ENCODE measurements around the gene RENBP. TPM values are rescaled to one million over a fixed set of nuclear protein-coding genes. Genes with fewer than 3 reads are reported as not detected.

The RENBP gene
- total RNA-seq, 1 experiment from 2014 or later = 7.1 TPM

DNA sequence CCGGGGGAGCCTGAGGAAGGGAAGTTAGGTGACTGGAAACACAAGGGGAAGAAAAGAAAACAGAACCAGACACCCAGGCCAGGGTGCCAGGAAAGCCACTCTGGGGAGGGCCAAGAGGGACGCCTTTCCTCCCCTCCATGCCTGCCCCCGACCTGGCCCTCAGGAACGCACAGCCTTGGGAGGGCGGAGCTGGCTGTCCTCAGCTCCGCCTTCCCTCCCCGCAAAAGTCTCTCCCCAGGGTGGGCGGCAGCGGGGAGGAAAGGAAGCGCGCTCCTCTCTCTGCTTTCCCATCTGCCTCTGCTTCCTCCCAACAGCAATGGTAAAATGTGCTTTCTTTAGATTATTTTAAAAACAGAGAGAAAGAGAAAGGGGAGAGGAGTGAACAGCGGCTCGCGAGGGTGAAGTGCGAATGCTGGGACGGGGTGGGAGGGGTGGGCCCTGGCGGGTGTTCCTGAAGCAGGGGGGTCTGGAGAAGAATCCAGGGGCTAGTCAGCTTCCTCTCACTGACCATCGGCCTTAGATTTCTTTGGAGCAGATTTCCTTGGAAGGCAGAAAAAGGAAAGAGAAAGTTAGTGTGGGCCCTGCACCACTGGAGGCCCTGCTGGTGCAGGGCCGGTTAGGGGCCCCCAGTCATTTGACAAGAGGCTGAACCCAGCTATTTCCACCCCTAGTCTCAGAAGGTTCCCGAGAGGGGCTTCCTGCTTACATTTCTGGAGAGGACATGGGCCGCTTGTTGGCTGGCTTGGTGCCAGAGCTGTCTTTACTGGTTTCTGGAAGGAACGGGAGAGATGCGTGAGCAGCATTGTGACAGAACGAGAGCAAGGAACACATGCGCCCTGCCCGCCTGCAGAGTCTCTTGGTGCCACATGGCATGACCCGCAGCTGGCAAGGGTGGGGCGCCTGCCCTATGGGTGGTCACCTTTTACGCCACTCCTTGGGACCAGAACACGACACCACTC is 4.7 kb upstream of the RENBP start:
- Histone ChIP-seq H3K14ac (ENCODE audit: insufficient read depth, low read length) (no peak overlapping the region), H3K4me1 (ENCODE audit: insufficient read depth, low read length) (no peaks in the 10 kb centered on the region), H3K18ac (ENCODE audit: insufficient read length, low read depth, low read length) (peak overlapping the region; percentile 57), H3K27me3 (ENCODE audit: insufficient read depth, low read length) (no peaks in the 10 kb centered on the region), H4K20me1 (ENCODE audit: control insufficient read depth, insufficient read depth, insufficient read length) (no peaks in the 10 kb centered on the region), H3K79me1 (ENCODE audit: insufficient read depth, low read depth, low read length, poor library complexity, severe bottlenecking) (no peaks in the 10 kb centered on the region), H3K9ac (ENCODE audit: extremely low read depth, insufficient read length, low read length) (no peak overlapping the region), H3K79me2 (ENCODE audit: insufficient read depth, low read length) (no peaks in the 10 kb centered on the region), H3K27ac (ENCODE audit: insufficient read length, low read depth, low read length) (no peak overlapping the region), H2BK15ac (ENCODE audit: low read depth, low read length) (no peak overlapping the region), H3K23me2 (ENCODE audit: insufficient read length, low read depth, low read length, poor library complexity, severe bottlenecking) (no peaks in the 10 kb centered on the region), H4K91ac (ENCODE audit: insufficient read length, low read depth, low read length) (no peak overlapping the region), H2BK5ac (ENCODE audit: insufficient read length, low read length) (no peak overlapping the region), H2AK5ac (ENCODE audit: insufficient read length, low read length) (no peak overlapping the region), H2AFZ (ENCODE audit: low read length) (no peak overlapping the region), H3T11ph (ENCODE audit: low read length) (no peak overlapping the region), H3K4ac (ENCODE audit: low read depth, low read length) (no peak overlapping the region), H3K4me2 (ENCODE audit: insufficient read depth, insufficient read length, low read length) (no peak overlapping the region), H3K56ac (ENCODE audit: insufficient read length, low read depth, low read length) (no peak overlapping the region), H3K23ac (ENCODE audit: insufficient read length, low read depth, low read length) (no peak overlapping the region), H2BK20ac (ENCODE audit: low read depth, low read length, poor library complexity, severe bottlenecking) (no peak overlapping the region), H2BK120ac (ENCODE audit: low read depth, low read length, poor library complexity, severe bottlenecking) (no peak overlapping the region), H4K8ac (replicated peaks; ENCODE audit: insufficient read length, low read depth, low read length) (no peak overlapping the region), H4K5ac (ENCODE audit: insufficient read length, low read depth, low read length) (no peak overlapping the region), H2BK12ac (ENCODE audit: insufficient read length, low read depth, low read length) (no peak overlapping the region), H3K9me3 (ENCODE audit: control insufficient read depth, low read depth, low read length) (no peaks in the 10 kb centered on the region)
- Mint-ChIP-seq H3K4me3 (no peak overlapping the region), H3K36me3 (ENCODE audit: insufficient read depth in 1 of 3, low read depth in 3 of 3) (peaks cover 39 to 62% (median 61%) of the 10 kb centered on the region in 3 experiments), H3K9me3 (peaks cover 0 to 3% of the 10 kb centered on the region in 2 experiments; a peak in 2 of 5 replicates), H3K4me1 (peaks cover 4 to 32% of the 10 kb centered on the region in 2 experiments), H3K27me3 (ENCODE audit: low read depth) (no peaks in the 10 kb centered on the region), H3K27ac (peak overlapping the region in 2 of 3 experiments; percentile 47 to 92; a peak in 3 of 7 replicates)
- no CpG with 5 or more reads among the region's 30 CpGs for WGBS (ENCODE audit: extremely low coverage, insufficient read length, low lambda C conversion rate)
- DNase-seq = no peak
- TF ChIP-seq, protein P1, sequence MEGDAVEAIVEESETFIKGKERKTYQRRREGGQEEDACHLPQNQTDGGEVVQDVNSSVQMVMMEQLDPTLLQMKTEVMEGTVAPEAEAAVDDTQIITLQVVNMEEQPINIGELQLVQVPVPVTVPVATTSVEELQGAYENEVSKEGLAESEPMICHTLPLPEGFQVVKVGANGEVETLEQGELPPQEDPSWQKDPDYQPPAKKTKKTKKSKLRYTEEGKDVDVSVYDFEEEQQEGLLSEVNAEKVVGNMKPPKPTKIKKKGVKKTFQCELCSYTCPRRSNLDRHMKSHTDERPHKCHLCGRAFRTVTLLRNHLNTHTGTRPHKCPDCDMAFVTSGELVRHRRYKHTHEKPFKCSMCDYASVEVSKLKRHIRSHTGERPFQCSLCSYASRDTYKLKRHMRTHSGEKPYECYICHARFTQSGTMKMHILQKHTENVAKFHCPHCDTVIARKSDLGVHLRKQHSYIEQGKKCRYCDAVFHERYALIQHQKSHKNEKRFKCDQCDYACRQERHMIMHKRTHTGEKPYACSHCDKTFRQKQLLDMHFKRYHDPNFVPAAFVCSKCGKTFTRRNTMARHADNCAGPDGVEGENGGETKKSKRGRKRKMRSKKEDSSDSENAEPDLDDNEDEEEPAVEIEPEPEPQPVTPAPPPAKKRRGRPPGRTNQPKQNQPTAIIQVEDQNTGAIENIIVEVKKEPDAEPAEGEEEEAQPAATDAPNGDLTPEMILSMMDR (conservative IDR thresholded peaks at IDR 0.05) = no peak
